Measurements from ENCODE around the gene DNM3.
"Not testable (repeated sequence)": the region's sequence is repeated elsewhere in the genome, so short reads cannot be mapped to it uniquely, and the experiment has no call there.

Gene DNM3

DNA sequence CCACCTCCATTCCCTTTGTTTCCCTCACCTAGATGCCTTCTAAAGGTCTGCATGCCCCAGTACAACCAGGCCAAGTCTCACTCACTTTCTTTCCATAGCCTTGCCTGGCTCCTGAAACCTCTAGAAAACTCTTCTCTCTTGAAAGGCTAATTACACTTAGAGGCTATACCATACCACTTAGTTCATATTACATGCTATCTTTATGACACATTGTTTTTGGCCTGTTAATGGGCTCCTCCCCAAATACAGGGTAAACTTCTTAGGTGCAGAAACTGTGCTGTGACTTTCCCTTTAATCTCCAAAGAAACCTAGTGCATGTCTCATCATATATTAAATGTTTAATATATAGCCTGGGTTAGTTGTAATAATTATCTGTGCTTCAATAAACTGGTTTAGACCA lies 522.6 kb downstream of the DNM3 start:
- no peak for DNase-seq (ENCODE audit: low read depth)

DNA sequence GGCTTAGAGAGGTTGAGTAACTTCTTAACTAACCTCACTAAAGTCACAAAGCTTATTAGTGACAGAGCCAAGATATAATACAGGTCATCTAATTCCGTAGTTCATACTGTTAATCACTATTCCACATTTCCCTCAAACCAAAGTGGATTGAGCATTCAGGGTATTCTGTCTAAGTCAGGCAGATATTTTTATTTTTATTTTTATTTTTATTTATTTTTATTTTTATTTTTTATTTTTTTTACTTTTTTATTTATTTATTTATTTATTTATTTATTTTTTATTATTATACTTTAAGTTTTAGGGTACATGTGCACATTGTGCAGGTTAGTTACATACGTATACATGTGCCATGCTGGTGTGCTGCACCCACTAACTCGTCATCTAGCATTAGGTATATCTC lies 530.3 kb downstream of the DNM3 start:
- DNase-seq (ENCODE audit: low read depth), result not testable (repeated sequence)

DNA sequence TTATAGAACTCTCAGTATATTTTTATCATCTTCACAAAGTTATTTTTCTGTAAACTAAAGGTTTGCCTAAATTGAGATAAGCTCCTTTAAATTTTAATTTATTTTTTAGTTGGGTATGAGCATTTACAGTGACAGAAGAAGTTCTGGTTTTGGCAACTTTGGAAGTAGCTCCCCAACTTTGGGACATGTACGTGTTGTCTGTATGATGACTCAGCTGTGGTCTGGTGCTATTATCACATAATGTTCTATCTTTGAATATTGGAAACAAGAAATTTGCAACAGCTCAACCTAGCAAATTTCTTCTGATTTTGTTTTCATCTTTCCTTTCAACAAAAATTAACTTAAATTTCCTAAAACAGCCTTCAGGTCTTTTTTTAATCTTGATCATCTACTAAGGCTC lies 532.6 kb downstream of the DNM3 start:
- no peak for DNase-seq (ENCODE audit: low read depth)

DNA sequence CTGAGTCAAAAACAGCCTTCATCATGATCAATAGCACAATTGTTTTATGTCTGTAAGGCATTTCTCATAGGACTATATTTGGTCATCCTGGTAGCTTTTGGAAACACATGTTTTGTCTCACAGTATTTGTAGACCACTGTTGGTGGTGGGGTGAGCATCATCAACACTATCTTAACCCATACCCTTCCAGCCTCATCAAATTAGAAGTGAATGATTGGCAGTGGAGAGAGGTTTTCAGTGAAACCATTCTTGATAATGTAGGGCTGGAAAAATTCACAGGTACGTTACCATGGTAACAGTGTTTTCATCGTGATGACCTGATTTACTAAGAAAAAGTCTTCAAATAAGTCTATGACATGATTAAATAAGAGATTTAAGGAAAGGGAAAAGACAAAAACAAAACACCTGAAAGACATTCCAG lies 533.9 kb downstream of the DNM3 start:
- no peak for DNase-seq (ENCODE audit: low read depth)

DNA sequence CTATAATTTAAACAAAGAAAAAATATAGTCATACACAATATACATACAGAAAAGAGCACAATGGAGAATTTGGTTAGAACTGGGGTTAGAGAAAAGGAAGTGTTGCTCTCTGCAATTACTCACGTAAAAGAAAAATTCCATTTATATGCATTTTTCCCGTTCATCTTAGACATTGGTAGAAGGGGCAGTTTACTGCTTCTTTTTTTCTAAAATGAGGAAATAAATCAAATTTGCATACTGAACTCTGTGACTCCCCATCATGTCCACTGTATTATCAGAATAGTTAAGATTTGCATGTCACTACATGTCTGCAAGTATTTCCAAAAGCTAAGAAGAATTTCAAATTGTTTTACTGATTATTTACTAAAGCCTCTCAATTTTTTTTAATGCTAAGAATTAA lies 535.1 kb downstream of the DNM3 start:
- DNase-seq (ENCODE audit: low read depth), result no peak

DNA sequence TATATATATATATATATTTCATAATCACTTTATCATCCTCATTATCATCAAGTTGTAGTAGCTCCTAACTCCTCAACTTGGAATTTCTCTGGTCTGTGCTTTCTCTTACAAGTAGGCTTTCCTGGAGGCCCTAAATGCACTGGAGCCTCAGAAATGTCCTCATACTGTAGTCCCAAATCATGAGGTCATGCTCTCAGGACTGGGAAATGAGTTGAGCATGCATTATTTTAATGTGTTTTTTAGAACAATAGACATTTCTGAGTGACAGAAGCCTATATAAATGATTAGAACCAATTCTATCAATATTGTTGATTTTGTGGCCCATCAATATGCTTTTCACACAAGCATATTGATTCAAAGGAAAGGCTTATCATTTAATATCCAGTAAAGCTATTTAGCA lies 536.3 kb downstream of the DNM3 start:
- DNase-seq (ENCODE audit: low read depth), result no peak

DNA sequence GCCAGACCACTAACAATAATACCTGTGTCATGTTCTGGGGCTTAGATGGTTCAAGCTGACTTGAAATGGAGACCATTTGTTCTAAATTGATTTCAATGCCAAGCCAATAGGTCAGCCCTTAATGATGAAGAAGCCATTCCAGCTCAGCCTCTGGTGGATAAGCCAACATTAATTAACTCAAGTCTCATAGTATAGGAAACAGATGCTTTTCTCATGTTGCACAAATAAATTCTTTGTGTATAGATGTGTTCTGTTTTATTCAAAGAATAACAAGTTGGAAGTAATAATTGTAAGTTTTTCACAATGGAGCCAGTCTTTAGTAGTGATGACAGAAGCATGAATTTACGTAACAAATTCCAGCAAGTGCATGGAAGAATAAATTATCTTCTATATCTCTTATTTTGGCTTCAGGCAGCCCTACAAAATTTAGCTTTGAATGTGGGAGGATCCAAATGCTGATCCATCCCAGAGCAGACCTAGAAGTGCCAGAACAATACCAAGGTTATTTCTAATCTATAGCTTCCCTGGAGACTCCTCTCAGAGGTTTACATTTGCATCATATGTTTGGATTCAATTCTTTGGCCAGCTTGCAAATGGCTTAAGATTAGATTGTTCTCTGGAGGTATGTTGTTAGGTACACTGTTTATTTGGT lies 536.9 kb downstream of the DNM3 start:
- no peak for DNase-seq (ENCODE audit: low read depth)

DNA sequence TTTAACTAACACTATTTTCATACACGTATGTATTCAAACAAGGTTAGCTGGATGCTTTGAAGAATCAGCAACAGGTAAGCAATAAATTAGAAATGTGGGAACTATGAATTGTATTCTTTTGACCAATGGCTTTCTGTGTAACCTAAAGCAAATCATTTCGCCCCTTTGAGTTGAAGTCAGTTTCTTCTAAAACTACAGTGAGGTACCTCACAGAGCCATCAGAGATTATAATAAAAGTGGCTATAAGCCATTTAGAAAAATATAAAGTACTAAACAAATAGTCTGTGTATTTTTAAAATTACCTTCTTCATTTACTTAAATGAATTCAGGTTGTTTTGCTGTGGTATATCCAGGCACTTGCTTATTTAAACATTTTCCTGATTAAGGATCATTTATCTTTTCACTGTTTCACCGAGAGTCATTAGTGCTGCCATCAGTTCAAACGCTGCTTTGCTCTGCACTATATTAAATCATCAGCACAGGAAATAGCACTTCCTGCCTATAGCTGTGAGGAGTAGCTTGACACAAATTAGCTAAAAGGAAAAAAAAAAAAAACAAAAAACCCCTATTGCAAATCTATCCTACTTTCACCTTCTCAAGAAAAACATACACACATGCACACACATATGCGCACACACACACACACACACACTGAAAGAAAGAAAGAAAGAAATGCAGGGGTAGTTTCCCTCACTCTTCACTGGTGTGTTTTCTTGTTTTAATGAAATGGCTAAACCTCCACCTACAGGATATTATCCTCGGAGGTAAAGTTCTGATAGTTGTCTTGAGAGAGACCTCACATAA lies 539.3 kb downstream of the DNM3 start:
- no peak for DNase-seq (ENCODE audit: low read depth)

DNA sequence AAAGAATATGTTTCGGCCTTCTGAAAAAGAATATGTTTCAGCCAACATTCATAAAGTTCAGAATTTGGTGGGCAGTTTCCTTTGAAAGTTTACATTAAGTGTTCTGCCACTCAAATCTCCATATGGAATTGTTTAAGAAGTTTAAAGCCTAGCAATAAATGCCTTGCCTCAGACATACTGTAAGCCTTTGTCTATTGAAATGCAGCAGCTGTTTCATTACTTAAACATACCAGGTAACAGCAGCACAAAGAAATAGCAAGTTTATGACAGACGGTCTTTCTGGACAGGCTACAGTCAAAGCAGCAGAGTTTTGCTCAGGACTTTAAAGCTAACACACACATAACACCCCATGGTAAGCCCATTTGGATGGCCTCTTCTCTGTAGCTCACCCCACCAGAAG lies 540.6 kb downstream of the DNM3 start:
- no peak for DNase-seq (ENCODE audit: low read depth)

DNA sequence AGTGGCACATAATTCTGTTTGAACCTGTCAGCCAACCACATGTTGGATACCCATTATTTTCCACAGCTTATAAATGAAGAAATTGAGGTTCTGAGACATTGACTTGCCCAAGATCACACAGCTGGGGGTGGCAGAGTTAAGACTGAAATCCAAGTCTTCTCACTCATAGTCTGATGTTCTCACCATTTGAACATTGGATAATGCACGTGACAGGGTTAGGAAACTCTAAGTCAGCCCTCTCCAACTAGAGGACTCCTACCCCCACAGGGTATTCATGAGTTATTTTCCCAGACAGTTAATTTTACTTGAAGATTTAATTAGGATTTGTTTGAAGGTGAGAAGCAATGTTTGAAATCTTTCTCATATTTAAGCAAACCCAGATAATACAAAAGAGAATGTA lies 541.1 kb downstream of the DNM3 start:
- DNase-seq (ENCODE audit: low read depth), result no peak

DNA sequence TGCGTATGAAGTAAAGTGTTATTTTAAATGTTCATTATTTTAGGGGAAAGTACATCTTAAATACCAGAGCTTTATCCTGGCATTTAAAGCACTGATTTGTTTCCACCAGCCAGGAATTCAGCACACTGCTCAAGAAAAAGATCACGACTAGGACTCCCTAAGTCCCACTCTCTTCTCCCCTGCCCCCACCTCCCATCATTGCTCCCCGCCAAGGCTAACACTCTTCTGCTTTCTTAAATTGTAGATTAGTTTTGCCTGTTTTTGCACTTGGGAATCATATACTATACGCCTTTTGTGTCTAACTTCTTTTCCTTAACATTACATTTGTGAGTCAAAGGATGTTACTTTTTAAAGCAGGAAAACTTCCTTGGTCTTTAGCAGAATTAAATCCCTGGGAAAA lies 541.7 kb downstream of the DNM3 start:
- no peak for DNase-seq (ENCODE audit: low read depth)

DNA sequence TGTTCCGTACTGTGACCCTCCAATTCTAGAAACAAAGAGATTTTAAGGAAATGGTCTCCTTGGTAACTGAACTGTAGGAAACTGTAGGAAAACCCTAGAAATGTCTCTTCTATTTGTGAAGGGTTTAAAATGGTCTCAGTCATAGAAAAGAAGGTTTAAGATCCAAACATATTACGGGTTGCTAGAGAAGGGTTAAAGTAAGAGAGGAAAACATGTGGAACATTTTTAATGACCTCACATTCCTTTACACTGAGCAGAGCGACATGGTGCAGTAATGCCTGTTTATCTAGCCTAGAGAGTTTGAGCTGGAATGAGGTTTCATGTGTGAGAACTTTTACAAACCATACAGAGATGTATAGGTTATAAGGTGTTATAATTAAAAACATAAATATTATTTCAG lies 542.2 kb downstream of the DNM3 start:
- no peak for DNase-seq (ENCODE audit: low read depth)

DNA sequence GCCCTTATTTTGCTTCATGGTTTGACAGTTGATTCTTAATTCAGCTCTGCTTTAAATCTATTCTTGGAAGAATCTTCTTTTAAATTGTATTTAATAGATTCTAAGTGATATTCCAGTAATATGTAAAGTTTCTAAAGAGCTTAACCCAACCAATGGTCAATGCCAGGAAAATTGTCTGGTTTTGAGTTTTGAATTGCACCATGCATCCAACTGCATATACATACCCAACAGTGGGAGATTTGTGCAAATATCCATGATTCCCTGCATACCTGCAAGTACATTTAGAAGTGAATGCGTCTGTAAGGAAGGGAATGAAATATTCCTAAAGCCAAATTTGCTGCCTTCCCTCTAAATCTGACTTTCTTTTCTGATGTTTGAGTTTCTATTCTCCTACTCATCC lies 543.4 kb downstream of the DNM3 start:
- DNase-seq (ENCODE audit: low read depth), result no peak

DNA sequence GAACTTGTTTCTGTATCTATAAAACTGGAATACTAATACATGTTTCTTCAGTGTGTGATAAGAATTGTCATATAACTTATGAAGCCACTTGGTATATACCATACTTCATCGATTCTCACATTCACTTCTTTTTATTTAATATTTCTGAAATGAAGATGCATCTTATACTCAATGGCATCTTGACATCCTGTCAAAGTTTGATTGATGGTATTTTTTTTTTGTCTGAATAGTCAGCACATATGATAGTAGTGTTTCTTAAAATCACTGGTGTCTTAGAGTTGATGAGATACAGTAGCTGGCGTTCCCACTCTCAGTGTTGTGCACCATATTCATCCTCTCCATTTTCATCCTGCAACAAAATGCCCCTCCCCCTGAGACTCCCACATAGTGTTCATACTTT lies 544.7 kb downstream of the DNM3 start:
- no peak for DNase-seq (ENCODE audit: low read depth)

DNA sequence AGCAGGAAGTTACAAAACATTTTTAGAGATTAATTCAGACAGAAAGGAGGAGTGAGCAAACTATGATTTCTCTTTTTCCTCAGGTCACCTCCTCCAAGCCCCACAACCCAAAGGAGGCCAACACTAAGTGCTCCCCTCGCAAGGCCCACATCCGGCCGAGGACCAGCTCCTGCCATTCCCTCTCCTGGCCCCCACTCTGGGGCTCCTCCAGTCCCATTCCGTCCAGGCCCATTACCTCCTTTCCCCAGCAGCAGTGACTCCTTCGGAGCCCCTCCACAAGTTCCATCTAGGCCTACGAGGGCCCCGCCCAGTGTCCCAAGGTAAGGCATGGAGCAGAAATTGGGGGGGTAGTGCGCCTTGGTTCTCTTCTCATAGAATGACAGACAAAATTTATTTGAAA lies 547.2 kb downstream of the DNM3 start:
- no peak for DNase-seq (ENCODE audit: low read depth)

DNA sequence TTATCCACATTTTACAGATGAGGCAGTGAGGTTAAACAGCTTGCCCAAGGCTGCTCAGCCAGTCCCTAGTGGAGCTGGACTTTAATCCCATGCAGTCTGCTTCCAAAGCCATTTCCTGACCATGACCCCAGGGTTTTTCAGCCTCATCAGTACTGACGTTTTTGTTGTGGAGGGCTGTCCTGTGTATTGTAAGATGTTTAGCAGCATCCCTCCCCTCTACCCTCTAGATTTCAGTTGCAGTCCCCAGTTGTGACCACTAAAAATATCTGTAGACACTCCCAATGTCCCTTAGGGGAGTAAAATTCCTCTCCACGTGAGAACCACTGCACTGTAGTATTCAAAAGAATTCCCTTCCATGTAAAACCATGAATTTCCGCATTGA lies 549.0 kb downstream of the DNM3 start:
- no peak for DNase-seq (ENCODE audit: low read depth)

DNA sequence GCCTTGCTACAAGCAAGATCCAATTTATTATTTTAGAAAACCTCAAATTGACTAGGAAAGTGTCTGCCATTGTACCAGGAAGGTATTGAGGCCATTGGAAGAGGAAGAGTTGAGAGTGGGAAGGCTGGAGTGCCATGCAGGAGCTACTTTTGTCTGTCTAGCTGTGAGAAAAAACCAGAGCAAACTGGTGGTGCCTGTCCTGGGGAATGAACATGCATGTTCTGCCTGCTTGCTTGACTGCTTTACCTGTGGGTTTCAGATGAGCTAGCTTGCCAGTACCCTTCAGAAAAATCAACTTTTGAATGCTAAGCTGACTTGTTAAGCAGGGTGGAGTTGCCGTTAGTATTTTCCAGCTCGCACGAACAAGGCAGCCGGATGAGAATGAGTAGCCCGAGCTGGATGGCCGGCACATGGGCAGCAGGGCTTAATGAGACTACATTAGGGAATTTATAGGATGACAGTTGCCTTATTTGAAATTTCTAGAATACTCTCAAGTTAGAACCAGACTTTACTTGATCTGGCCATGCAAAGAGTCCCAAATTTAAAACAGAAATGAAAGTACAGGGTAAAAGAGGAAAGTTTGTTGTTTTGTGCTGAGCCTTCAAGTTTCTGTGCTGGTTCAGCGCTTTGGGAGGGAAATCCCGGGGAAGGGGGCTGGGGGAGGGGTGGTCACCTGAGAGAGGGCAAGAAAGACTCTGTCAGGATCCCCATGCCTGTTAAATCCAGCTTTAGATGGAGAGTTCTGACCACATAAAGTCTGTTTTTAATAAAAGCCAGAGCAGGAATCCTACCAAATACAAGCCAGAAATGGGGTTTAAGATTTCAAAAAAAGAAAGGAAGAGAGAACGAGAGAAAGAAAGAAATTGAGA lies 549.6 kb downstream of the DNM3 start:
- DNase-seq (ENCODE audit: low read depth), result no peak

DNA sequence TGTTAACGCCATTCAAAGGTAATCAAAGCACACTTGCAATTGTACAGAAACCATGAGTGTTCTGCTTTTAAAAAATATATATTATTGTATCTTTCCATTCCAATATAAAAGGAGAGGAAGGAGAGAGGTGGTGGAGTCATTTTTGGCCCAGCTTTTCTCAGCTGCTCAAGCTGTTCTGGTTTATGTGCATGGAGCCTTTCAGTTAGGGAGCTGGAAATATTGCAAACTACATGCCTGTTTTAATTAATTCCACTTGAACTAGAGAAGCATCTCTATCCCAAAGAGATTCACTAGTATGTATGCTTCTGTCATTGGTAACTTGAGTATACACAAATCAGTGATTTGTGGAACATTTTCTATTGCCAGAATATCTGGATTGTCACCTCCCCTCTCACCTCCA lies 550.7 kb downstream of the DNM3 start:
- no peak for DNase-seq (ENCODE audit: low read depth)

DNA sequence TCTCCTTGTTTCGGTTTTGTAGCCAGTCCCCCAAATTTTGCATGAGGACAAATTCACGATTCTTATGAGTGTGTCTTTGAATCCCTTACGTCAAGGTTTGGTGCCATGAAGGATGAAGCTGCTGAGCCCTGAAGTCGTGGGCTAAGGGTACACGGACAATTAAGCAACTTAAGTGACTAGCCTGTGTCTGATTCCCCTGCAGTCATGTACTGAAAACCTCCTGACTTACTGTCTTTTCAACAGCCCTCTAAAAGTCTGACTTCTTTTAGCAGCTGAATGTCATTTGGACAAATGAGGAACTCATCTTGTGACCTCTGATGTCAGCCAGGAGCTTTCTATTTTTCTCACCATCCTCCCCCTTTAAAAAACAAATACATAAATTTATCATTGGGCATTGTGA lies 552.1 kb downstream of the DNM3 start:
- DNase-seq (ENCODE audit: low read depth), result no peak

DNA sequence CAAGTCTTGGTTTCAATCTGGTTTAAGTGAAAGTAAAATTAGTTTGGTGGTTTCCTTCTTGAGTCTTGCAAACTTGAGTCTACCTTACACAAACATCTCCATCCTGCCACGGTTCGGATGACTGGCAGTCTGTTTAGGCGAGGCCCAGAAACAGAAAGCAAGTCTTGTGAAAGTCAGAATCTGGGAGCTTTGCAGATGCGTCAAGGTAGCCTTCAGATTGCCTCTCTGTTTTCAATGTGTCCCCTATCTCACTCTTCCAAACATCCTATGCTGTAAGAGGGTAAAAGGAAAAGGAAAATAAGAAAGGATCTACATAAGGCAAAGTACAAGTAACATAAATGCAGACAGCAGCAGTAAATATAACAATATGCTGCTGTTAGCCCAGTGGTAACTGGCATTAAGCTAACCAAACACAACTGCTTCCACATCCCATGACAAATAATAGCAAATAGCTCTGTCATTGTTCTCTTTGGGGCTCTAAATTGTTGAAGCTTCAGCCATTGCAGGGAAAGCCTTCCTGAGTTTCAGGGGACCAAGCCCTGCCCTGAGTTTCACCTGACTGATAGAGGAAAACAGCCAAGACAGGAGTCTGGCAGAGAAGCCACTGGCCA lies 552.9 kb downstream of the DNM3 start:
- peak; percentile 36 for DNase-seq (ENCODE audit: low read depth)

DNA sequence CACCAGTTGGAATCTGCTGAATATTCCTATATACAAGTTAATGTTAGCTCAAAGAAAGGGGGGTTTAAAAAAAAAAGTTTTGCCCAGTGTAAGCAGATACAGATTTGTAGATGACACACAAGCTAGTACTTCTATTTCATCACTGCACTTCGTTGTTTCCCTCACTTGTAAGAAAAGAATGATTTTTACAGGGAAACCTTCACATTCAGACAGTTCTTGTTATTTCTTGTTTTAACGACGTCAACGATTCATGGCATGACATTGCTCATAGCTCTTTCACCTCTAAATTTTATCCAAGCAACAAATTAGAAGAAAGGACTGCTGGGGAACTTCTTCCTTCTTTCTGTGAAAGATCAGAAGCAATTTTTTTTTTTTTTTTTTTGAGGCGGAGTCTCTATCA lies 553.5 kb downstream of the DNM3 start:
- no peak for DNase-seq (ENCODE audit: low read depth)

DNA sequence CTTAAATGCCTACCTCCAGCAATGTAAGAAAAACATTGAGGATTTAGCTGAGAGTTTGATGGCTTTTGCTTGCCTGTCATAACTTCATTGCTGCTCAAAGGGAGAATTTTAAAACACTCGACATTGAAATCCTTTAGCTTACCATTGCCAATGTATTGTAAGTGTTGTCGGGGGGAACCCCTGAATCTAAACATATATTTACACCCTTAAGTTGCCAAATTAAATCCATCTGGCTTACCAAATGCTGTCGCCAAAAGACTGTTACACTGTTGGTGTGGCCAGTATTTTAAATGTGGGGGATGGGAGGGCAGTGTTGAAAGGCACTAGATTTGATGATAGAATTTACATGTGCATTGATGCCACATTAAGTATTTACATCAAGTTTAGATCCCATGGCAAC lies 554.3 kb downstream of the DNM3 start:
- DNase-seq (ENCODE audit: low read depth), result no peak

DNA sequence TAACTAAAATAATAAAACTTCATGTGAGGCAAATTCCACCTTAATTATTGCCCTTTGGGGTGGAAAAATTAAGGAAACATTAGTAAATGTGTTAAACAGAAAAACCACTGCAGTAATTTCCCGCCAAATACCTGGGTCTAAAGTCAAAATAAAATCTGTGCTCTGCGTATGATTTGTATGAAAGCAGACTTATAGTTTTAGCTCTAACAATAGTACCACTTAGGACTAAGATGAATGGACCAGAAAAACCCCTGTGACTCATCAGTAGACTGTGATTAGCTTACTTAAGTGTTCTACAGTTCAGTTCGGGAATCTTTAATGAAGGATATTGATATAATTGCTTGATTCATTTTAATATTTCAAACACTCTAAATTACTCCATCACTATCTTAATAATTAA lies 555.9 kb downstream of the DNM3 start:
- no peak for DNase-seq (ENCODE audit: low read depth)

Measured in stimulated activated CD8-positive, alpha-beta memory T cell treated with anti-CD3 and anti-CD28 coated beads, Interleukin-12 subunit alpha, Interleukin-12 subunit beta, amount 100 ng/mL, for 1 hour (primary cell).